Measurements from ENCODE around the gene LRP6.
"Not testable (repeated sequence)": the region's sequence is repeated elsewhere in the genome, so short reads cannot be mapped to it uniquely, and the experiment has no call there.

Gene LRP6

GRCh38 chr12:12266873-12267741 is at the start of gene LRP6:
LRP6 (minus strand) TSS chr12:12267044; CDS start chr12:12266735, 309 bp downstream.
- H3K4me1 ChIP-seq (ENCODE audit: insufficient read depth, low read length, poor library complexity, severe bottlenecking) = peaks cover 4% of the 10 kb centered on the region
- TF ChIP-seq CTCF (conservative IDR thresholded peaks at IDR 0.05; ENCODE audit: low read length) (no peak), EZH2phosphoT487 (IDR thresholded peaks at IDR 0.05; ENCODE audit: borderline replicate concordance) (no peak)
- no peaks in the 10 kb centered on the region for H4K20me1 ChIP-seq (ENCODE audit: insufficient read depth, low read length, poor library complexity, severe bottlenecking)
- no peaks in the 10 kb centered on the region for H3K36me3 ChIP-seq (ENCODE audit: insufficient read depth, low read length)
- H3K9me3 ChIP-seq (ENCODE audit: insufficient read depth, low read depth, low read length) = no peaks in the 10 kb centered on the region
- H3K27me3 ChIP-seq (ENCODE audit: insufficient read depth, low read length, poor library complexity, severe bottlenecking) = peaks cover 31% of the 10 kb centered on the region
- peak within 1 kb of the TSS; percentile 62 for H3K9ac ChIP-seq (ENCODE audit: low read depth, low read length, poor library complexity, severe bottlenecking)
- H3K79me2 ChIP-seq (ENCODE audit: insufficient read depth, low read length) = peaks cover 25% of the 10 kb centered on the region
- peak within 1 kb of the TSS; percentile 72 for H3K4me3 ChIP-seq (ENCODE audit: low read length, poor library complexity, severe bottlenecking)
- H2AFZ ChIP-seq (ENCODE audit: low read length) = peak within 1 kb of the TSS; percentile 80
- no peaks in the 10 kb centered on the region for H3K9me2 ChIP-seq (replicated peaks; ENCODE audit: low read depth, low read length)
- no peaks in the 10 kb centered on the region for H3F3A ChIP-seq (ENCODE audit: low read depth)
- H3K4me2 ChIP-seq (ENCODE audit: low read depth, low read length, poor library complexity, severe bottlenecking) = peak within 1 kb of the TSS; percentile 81

GRCh38 chr12:12315838-12316237 is 49.0 kb upstream of the LRP6 start:
- H3K4me1 ChIP-seq (ENCODE audit: insufficient read depth, low read length, poor library complexity, severe bottlenecking) = no peaks in the 10 kb centered on the region
- H3K9me2 ChIP-seq (replicated peaks; ENCODE audit: low read depth, low read length) = no peaks in the 10 kb centered on the region
- no peaks in the 10 kb centered on the region for H3K36me3 ChIP-seq (ENCODE audit: insufficient read depth, low read length)
- no peaks in the 10 kb centered on the region for H3K9me3 ChIP-seq (ENCODE audit: insufficient read depth, low read depth, low read length)
- no peak overlapping the region for H3K9ac ChIP-seq (ENCODE audit: low read depth, low read length, poor library complexity, severe bottlenecking)
- no peaks in the 10 kb centered on the region for H3K27me3 ChIP-seq (ENCODE audit: insufficient read depth, low read length, poor library complexity, severe bottlenecking)
- H3K79me2 ChIP-seq (ENCODE audit: insufficient read depth, low read length) = no peaks in the 10 kb centered on the region
- H2AFZ ChIP-seq (ENCODE audit: low read length) = no peak overlapping the region
- H3F3A ChIP-seq (ENCODE audit: low read depth) = no peaks in the 10 kb centered on the region
- no peak overlapping the region for H3K4me2 ChIP-seq (ENCODE audit: low read depth, low read length, poor library complexity, severe bottlenecking)
- H3K4me3 ChIP-seq (ENCODE audit: low read length, poor library complexity, severe bottlenecking) = no peak overlapping the region
- TF ChIP-seq EZH2phosphoT487 (IDR thresholded peaks at IDR 0.05; ENCODE audit: borderline replicate concordance) (no peak), CTCF (conservative IDR thresholded peaks at IDR 0.05; ENCODE audit: low read length) (no peak)
- H4K20me1 ChIP-seq (ENCODE audit: insufficient read depth, low read length, poor library complexity, severe bottlenecking) = no peaks in the 10 kb centered on the region

- not testable (repeated sequence) for H3K27me3 ChIP-seq (ENCODE audit: insufficient read depth, low read length, poor library complexity, severe bottlenecking); H2AFZ ChIP-seq (ENCODE audit: low read length); H3K4me2 ChIP-seq (ENCODE audit: low read depth, low read length, poor library complexity, severe bottlenecking); H3K4me1 ChIP-seq (ENCODE audit: insufficient read depth, low read length, poor library complexity, severe bottlenecking); H3K36me3 ChIP-seq (ENCODE audit: insufficient read depth, low read length); H3K9me2 ChIP-seq (replicated peaks; ENCODE audit: low read depth, low read length); H3K79me2 ChIP-seq (ENCODE audit: insufficient read depth, low read length); H3K9me3 ChIP-seq (ENCODE audit: insufficient read depth, low read depth, low read length); H3F3A ChIP-seq (ENCODE audit: low read depth); H3K9ac ChIP-seq (ENCODE audit: low read depth, low read length, poor library complexity, severe bottlenecking); H4K20me1 ChIP-seq (ENCODE audit: insufficient read depth, low read length, poor library complexity, severe bottlenecking); H3K4me3 ChIP-seq (ENCODE audit: low read length, poor library complexity, severe bottlenecking)
Measured at GRCh38 chr12:12310695-12311094, 43.9 kb upstream of the LRP6 start.

Measured in Loucy (cell line).